GM12878 (cell line): ENCODE data around the gene TTLL1. TPM values are rescaled to one million over a fixed set of nuclear protein-coding genes. Genes with fewer than 3 reads are reported as not detected.
A peak's percentile ranks its signal among the peaks of the same experiment; 100 is the strongest.

ENCODE experiments used
- ASH2L ChIP-seq: fragments of 300-600, 200-600 bp; sonication (generic); IDR thresholded peaks from 2 replicates; pipeline ENCODE4 v1.6.1; 2017; ENCODE audit warnings: low read depth, mild to moderate bottlenecking, borderline replicate concordance
- JUNB ChIP-seq: IDR thresholded peaks from 2 replicates; pipeline ENCODE4 v1.6.1; 2016; ENCODE audit warnings: antibody characterized with exemption, mild to moderate bottlenecking
- KDM1A ChIP-seq: fragments of 200-600 bp; sonication (generic); IDR thresholded peaks from 2 replicates; pipeline ENCODE4 v1.6.1; 2016; ENCODE audit warnings: borderline replicate concordance
- NFIC ChIP-seq: IDR thresholded peaks from 2 replicates; pipeline ENCODE4 v1.6.1; 2012; ENCODE audit warnings: low read depth, mild to moderate bottlenecking, inconsistent platforms, low read length, moderate library complexity
- PAX5 ChIP-seq: IDR thresholded peaks from 2 replicates; pipeline ENCODE4 v1.6.1; 2011; ENCODE audit warnings: low read depth, low read length, borderline replicate concordance
- RB1 ChIP-seq: fragments of 450-650 bp; formaldehyde crosslinking; IDR thresholded peaks from 2 replicates; pipeline ENCODE4 v1.6.1; 2017; ENCODE audit warnings: mild to moderate bottlenecking, borderline replicate concordance
- RELB ChIP-seq: fragments of 450-650 bp; IDR thresholded peaks from 2 replicates; pipeline ENCODE4 v1.6.1; 2017; ENCODE audit warnings: low read depth, mild to moderate bottlenecking, moderate library complexity
- SIX5 ChIP-seq: IDR thresholded peaks from 2 replicates; pipeline ENCODE4 v1.6.1; 2011; ENCODE audit warnings: mild to moderate bottlenecking, low read depth, low read length, moderate library complexity; ENCODE audit not compliant: severe bottlenecking
- SMC3 ChIP-seq: IDR thresholded peaks from 2 replicates; pipeline ENCODE4 v1.6.1; 2011; ENCODE audit warnings: low read length, improper control_type of control experiment, borderline replicate concordance
- TAF1 ChIP-seq: IDR thresholded peaks from 2 replicates; pipeline ENCODE4 v1.6.1; 2011; ENCODE audit warnings: mild to moderate bottlenecking, low read depth, low read length, borderline replicate concordance
- TCF12 ChIP-seq: IDR thresholded peaks from 2 replicates; pipeline ENCODE4 v1.6.1; 2011; ENCODE audit warnings: low read depth, mild to moderate bottlenecking, low read length
- ZBTB33 ChIP-seq: fragments of 450-650 bp; IDR thresholded peaks from 2 replicates; pipeline ENCODE4 v1.6.1; 2017; ENCODE audit warnings: mild to moderate bottlenecking
- ZBTB40 ChIP-seq: fragments of 450-650 bp; IDR thresholded peaks from 2 replicates; pipeline ENCODE4 v1.6.1; 2016; ENCODE audit warnings: mild to moderate bottlenecking, moderate library complexity, borderline replicate concordance
- ZNF384 ChIP-seq: IDR thresholded peaks from 2 replicates; pipeline ENCODE4 v1.6.1; 2012; ENCODE audit warnings: low read depth, mild to moderate bottlenecking, low read length, improper control_type of control experiment, borderline replicate concordance
- polyA plus RNA-seq, 11 experiments: library from polyadenylated mRNA; depleted of rRNA in 4 of 11; unstranded in 6 of 11; stranded (reverse) in 5 of 11; fragments of >200 nt; fragmentation: Nextera tagmentation in 4 of 11; fragmentation: Illumina TruSeq in 1 of 11; extraction: Ambion mirVana in 4 of 11; extraction: Trizol in 1 of 11; gene quantifications; 1 replicate in 1 of 11; 2 replicates in 10 of 11; pipeline versions ENCODE4 v1.2.1 to v1.2.3, GENCODE V29; 2011 to 2016; ENCODE audit warnings: inconsistent platforms in 2 of 11, missing spikeins in 2 of 11, low read depth in 1 of 11
- total RNA-seq, 4 experiments: library from RNA; depleted of rRNA in 3 of 4; stranded (reverse); fragments of >200 nt in 3 of 4; fragmentation: Illumina TruSeq in 1 of 4; extraction: Trizol in 1 of 4; gene quantifications; 2 replicates each; pipeline versions ENCODE4 v1.2.1 to v1.2.3, GENCODE V29; 2013 to 2021

Gene TTLL1
- total and polyA plus RNA-seq, 10 of the 15 experiments (the other 5 are each of a cell fraction or from before 2014, with no cell fraction given) = 0.39 to 4.8 (median 3.2) TPM

- TF ChIP-seq ZBTB33 (no peak), ZBTB40 (no peak), SIX5 (no peak), RB1 (no peak), ASH2L (no peak), KDM1A (no peak), JUNB (no peak), ZNF384 (no peak), PAX5 (no peak; the same call in 1 of the 2 replicates), NFIC (no peak), TAF1 (no peak), RELB (no peak), TCF12 (peak; percentile 47; the same call in 1 of the 2 replicates), SMC3 (no peak)
These were observed 21.9 kb upstream of the TTLL1 start (continued) for GRCh38 chr22:43110927-43111623.
